VCaP (cell line): ENCODE measurements around the gene CYP2C19.

ENCODE experiments used
- H3K27ac ChIP-seq: fragments of 450-650 bp; 2 replicates; pipeline ENCODE4 v1.5.1; 2017
- TF ChIP-seq, protein P1 (sequence below): fragments of 450-650 bp; conservative IDR thresholded peaks from 2 replicates; pipeline ENCODE4 v1.5.1; 2017; ENCODE audit warnings: mild to moderate bottlenecking, moderate library complexity

The CYP2C19 gene

DNA sequence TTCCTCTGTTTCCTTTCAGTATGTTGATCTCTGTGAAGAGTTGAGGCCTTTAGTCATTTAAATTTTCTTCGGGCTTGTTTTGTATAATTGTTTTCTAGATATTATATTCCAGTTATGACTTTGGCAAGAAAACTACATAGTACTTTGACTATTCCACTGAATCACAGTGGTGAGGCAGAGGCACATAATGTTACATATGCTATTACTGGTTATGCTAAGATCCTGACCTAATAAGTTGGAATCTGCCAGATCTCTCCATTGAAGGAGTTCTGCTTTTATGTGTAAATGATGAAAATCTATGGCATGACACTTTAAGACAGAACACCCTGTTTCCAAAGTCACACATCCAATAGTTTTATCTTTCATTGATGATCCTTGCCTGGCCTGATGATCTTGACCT lies 83.7 kb downstream of the CYP2C19 start:
- H3K27ac ChIP-seq, result no peak overlapping the region
- TF ChIP-seq, protein P1, sequence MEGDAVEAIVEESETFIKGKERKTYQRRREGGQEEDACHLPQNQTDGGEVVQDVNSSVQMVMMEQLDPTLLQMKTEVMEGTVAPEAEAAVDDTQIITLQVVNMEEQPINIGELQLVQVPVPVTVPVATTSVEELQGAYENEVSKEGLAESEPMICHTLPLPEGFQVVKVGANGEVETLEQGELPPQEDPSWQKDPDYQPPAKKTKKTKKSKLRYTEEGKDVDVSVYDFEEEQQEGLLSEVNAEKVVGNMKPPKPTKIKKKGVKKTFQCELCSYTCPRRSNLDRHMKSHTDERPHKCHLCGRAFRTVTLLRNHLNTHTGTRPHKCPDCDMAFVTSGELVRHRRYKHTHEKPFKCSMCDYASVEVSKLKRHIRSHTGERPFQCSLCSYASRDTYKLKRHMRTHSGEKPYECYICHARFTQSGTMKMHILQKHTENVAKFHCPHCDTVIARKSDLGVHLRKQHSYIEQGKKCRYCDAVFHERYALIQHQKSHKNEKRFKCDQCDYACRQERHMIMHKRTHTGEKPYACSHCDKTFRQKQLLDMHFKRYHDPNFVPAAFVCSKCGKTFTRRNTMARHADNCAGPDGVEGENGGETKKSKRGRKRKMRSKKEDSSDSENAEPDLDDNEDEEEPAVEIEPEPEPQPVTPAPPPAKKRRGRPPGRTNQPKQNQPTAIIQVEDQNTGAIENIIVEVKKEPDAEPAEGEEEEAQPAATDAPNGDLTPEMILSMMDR, result no peak

DNA sequence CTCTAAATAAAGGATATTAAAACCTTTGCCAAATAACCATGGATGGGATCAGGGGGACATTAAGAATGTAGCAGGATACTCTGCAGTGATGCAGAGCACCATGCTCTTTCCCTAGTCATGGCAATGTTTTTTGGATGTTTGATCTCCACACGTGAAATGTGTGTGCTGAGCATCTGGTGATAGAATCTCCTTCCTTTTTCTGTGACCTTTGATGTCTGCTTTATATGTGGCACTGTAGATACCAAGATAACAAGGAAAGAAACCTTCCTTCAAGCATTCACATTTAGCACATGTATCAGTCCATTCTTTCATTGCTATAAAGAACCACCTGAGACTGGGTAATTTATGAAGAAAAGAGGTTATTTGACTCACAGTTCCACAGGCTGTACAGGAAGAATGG lies 88.3 kb downstream of the CYP2C19 start:
- TF ChIP-seq, protein P1, result no peak
- H3K27ac ChIP-seq, result no peak overlapping the region

DNA sequence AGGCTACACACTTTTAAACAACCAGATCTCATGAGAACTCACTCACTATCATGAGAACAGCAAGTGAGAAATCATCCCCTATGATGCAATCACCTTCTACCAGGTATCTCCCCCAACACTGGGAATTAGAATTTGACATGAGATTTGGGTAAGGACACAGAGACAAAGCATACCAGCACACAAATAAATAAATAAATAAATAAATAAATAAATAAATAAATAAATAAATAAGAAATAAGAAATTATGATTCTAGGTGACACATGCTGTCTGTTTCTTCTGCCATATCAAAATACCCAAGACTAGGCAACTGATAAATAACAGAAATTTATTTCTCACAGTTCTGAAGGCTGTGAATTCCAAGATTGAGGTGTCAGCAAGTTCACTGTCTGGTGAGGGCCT lies 88.8 kb downstream of the CYP2C19 start:
- no peak overlapping the region for H3K27ac ChIP-seq
- TF ChIP-seq, protein P1, result no peak

DNA sequence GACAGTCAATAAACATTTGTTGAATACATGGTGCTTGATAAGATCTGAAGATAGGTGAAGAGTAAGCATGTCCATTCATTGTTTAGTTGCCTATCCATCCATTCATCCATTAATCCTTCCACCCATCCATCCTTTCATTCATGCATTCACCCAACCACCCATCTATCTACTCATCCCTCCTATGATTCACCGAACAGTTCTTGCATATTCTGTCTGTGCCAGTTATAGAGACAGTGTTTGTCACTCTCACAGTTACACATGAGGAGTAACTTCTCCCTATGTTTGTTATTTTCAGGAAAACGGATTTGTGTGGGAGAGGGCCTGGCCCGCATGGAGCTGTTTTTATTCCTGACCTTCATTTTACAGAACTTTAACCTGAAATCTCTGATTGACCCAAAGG lies 90.0 kb downstream of the CYP2C19 start:
- TF ChIP-seq, protein P1, result no peak
- no peak overlapping the region for H3K27ac ChIP-seq

DNA sequence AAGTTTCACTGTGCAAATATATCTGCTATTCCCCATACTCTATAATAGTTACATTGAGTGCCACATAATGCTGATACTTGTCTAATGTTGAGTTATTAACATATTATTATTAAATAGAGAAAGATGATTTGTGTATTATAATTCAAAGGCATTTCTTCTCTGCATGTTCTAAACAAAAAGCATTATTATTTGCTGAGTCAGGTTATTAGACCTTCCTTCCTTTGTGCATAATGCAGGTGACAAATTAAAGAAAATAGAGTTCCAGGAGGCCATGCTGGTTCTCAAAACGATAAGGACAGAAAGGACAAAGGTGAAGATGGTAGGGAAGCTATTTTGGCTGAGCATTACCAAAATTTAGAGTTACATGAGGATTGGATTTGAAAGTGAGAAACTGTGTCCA lies 90.6 kb downstream of the CYP2C19 start:
- no peak overlapping the region for H3K27ac ChIP-seq
- TF ChIP-seq, protein P1, result no peak

DNA sequence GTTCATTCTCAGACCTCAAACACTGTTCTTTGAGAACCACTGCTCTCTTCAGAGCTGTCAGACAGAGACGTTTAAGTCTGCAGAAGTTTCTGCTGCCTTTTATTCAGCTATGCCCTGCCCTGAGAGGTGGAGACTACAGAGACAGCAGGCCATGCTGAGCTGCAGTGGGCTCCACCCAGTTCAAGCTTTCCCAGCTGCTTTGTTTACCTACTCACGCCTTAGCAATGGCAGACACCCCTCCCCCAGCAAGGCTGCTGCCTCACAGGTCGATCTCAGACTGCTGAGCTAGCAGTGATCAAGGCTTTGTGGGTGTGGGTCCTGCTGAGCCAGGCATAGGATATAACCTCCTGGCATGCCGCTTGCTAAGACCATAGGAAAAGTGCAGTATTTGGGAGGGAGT lies 95.5 kb downstream of the CYP2C19 start:
- TF ChIP-seq, protein P1, result no peak
- no peak overlapping the region for H3K27ac ChIP-seq

DNA sequence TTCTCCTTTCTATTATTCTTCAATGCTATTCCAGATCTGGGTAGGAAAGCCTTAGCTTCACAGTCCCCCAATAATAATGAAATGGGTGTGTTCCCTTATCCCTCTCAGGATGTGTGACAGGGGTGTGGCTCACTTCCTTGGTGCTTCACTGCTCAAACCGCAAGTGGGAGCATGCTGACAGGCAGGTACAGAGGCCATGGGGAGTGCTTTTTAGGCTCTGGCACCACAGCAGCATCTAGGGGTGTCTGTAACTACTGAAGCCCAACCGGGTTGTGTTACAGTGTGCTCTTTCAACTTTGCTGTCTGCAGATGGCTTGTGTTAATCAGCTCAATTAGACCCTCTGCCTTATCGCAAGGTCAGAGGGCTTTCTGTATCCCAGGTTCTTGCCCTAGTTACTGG lies 96.6 kb downstream of the CYP2C19 start:
- no peak overlapping the region for H3K27ac ChIP-seq
- TF ChIP-seq, protein P1, result no peak

DNA sequence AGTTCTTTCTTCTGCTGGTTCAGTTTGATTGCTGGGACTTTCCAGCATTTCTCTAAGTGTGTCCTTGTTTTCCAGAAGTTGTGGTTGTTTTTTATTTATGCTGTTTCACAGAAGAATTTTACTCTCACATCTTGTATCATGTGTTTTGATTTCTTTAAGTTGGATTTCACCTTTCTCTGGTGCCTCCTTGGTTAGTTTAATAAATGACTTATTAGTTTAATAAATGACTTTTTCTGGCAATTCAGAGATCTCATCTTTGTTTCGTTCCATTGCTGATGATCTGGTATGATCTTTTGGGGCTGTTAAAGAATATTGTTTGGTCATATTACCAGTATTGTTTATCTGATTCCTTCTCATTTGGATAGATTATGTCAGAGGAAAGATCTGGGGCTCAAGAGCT lies 116.2 kb downstream of the CYP2C19 start:
- TF ChIP-seq, protein P1, result no peak
- no peak overlapping the region for H3K27ac ChIP-seq
